Measurements from ENCODE around the gene ZNF205. TPM values are rescaled to one million over a fixed set of nuclear protein-coding genes. Genes with fewer than 3 reads are reported as not detected.

The ZNF205 gene
- total and polyA plus RNA-seq, 2 donors (not counting 1 experiment from before 2014, with no cell fraction given), result not detected

DNA sequence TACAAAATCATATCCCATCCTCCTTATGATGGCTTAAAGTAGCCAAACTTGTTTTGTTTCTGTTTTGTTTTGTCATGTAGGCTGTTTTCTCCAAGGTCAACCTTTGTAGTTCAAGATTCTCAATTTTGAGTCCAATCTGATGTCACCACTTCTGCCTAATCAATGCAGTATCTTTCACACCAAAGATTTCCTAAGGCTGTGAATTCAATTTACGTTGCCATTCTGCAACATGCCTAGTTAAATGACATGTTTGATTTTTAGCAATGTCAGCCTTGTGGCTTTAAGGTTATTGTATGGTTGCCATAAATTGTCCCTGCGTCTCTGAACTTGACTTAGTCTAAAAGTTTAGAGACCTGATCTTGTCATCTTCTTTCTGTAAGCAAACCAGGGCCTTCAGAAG, 42.8 kb downstream of the ZNF205 start:
- Mint-ChIP-seq H3K27me3 (no peaks in the 10 kb centered on the region), H3K4me3 (no peak overlapping the region), H3K27ac (peak overlapping the region; percentile 56), H3K4me1 (peaks cover 32% of the 10 kb centered on the region), H3K9me3 (ENCODE audit: insufficient read depth) (peaks cover 5% of the 10 kb centered on the region)
- intact Hi-C loops (cut with micrococcal nuclease), result loop anchor here (10.0 kb wide), 1 partner anchor 110 kb away; no protein-coding TSS in a partner anchor
- TF ChIP-seq EZH2 (IDR thresholded peaks at IDR 0.05; ENCODE audit: borderline replicate concordance, insufficient read depth, low read depth, low read length, poor library complexity, severe bottlenecking), result no peak
- TF ChIP-seq, protein P1, sequence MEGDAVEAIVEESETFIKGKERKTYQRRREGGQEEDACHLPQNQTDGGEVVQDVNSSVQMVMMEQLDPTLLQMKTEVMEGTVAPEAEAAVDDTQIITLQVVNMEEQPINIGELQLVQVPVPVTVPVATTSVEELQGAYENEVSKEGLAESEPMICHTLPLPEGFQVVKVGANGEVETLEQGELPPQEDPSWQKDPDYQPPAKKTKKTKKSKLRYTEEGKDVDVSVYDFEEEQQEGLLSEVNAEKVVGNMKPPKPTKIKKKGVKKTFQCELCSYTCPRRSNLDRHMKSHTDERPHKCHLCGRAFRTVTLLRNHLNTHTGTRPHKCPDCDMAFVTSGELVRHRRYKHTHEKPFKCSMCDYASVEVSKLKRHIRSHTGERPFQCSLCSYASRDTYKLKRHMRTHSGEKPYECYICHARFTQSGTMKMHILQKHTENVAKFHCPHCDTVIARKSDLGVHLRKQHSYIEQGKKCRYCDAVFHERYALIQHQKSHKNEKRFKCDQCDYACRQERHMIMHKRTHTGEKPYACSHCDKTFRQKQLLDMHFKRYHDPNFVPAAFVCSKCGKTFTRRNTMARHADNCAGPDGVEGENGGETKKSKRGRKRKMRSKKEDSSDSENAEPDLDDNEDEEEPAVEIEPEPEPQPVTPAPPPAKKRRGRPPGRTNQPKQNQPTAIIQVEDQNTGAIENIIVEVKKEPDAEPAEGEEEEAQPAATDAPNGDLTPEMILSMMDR (IDR thresholded peaks at IDR 0.05), result no peak
- Histone ChIP-seq H3K4me2 (replicated peaks; ENCODE audit: low read depth, low read length, poor library complexity, severe bottlenecking) (no peak overlapping the region), H3K36me3 (replicated peaks in 1 of 2; ENCODE audit: control extremely low read depth in 1 of 2, control insufficient read depth in 1 of 2, extremely low read depth in 1 of 2, insufficient read depth in 2 of 2, low read length in 1 of 2) (no peaks in the 10 kb centered on the region), H3K27me3 (replicated peaks in 1 of 4; ENCODE audit: control extremely low read depth in 1 of 4, control insufficient read depth in 3 of 4, insufficient read depth in 4 of 4, low read length in 3 of 4) (peaks cover 0 to 4% (median 1%) of the 10 kb centered on the region in 4 experiments), H3K4me1 (ENCODE audit: control insufficient read depth in 2 of 2, insufficient read depth in 2 of 2, low read length in 2 of 2) (peaks cover 28 to 49% of the 10 kb centered on the region in 2 donors), H3K27ac (ENCODE audit: low read length in 2 of 2) (no peak overlapping the region), H2AFZ (ENCODE audit: insufficient read depth, low read depth, low read length, poor library complexity, severe bottlenecking) (no peak overlapping the region), H4K20me1 (ENCODE audit: control insufficient read depth, insufficient read depth, low read length, poor library complexity, severe bottlenecking) (no peaks in the 10 kb centered on the region), H3K4me3 (ENCODE audit: control extremely low read depth in 1 of 5, extremely low read depth in 1 of 5, insufficient read depth in 1 of 5, low read depth in 2 of 5, low read length in 4 of 5) (no peak overlapping the region), H3K9ac (ENCODE audit: low read length) (no peak overlapping the region), H3K79me2 (ENCODE audit: control insufficient read depth, insufficient read depth, low read length) (no peaks in the 10 kb centered on the region), H3K9me3 (ENCODE audit: control extremely low read depth in 1 of 3, control insufficient read depth in 2 of 3, insufficient read depth in 1 of 3, low read length in 2 of 3) (peaks cover 0 to 42% (median 3%) of the 10 kb centered on the region in 3 donors)
- CTCF ChIA-PET, result interaction anchor here (0.7 to 1.0 kb wide), 2 partner anchors 13 to 287 kb away, joined by 3 read pairs; no protein-coding TSS in a partner anchor
- POLR2A ChIA-PET, result no interaction called here
- DNase-seq (no peak), ATAC-seq (ENCODE audit: low read depth) (no peak)
- 90% methylated on average over 2 of the region's 2 CpGs for WGBS (ENCODE audit: insufficient coverage)

DNA sequence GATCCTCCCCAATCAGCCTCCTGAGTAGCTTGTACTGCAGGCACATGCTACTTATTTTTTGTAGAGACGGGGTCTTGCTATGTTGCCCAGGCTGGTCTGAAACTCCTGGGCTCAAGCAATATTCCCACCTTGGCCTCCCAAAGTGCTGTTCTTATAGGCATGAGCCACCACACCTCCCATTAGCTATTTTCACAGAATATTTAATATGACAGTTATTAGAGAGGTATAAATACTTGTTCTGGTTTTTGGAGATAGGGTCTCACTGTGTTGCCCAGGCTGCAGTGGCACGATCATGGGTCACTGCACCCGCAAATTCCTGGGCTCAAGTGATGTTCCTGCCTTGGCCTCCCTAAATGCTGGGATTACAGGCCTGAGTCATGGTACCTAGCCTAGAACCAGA, 43.6 kb downstream of the ZNF205 start:
- CTCF ChIA-PET, result interaction anchor here (0.7 to 1.8 kb wide), 3 partner anchors 12 to 287 kb away, joined by 3 to 5 read pairs (median 3); no protein-coding TSS in a partner anchor
- peaks cover 25 to 46% of the 10 kb centered on the region in 2 donors for H3K4me1 ChIP-seq (ENCODE audit: control insufficient read depth in 2 of 2, insufficient read depth in 2 of 2, low read length in 2 of 2)
- WGBS (ENCODE audit: insufficient coverage), result 95% methylated on average over 3 of the region's 3 CpGs

More for the DNA sequence above, 43.6 kb downstream of the ZNF205 start:
- peaks cover 5% of the 10 kb centered on the region for H3K9me3 Mint-ChIP-seq (ENCODE audit: insufficient read depth)
- Histone ChIP-seq H2AFZ (ENCODE audit: insufficient read depth, low read depth, low read length, poor library complexity, severe bottlenecking) (no peak overlapping the region), H3K9ac (ENCODE audit: low read length) (no peak overlapping the region), H3K27me3 (replicated peaks in 1 of 4; ENCODE audit: control extremely low read depth in 1 of 4, control insufficient read depth in 3 of 4, insufficient read depth in 4 of 4, low read length in 3 of 4) (peaks cover 0 to 4% (median 1%) of the 10 kb centered on the region in 4 experiments), H3K79me2 (ENCODE audit: control insufficient read depth, insufficient read depth, low read length) (no peaks in the 10 kb centered on the region), H3K9me3 (ENCODE audit: control extremely low read depth in 1 of 3, control insufficient read depth in 2 of 3, insufficient read depth in 1 of 3, low read length in 2 of 3) (peaks cover 0 to 44% (median 3%) of the 10 kb centered on the region in 3 donors), H3K4me3 (ENCODE audit: control extremely low read depth in 1 of 5, extremely low read depth in 1 of 5, insufficient read depth in 1 of 5, low read depth in 2 of 5, low read length in 4 of 5) (no peak overlapping the region), H4K20me1 (ENCODE audit: control insufficient read depth, insufficient read depth, low read length, poor library complexity, severe bottlenecking) (no peaks in the 10 kb centered on the region), H3K4me2 (replicated peaks; ENCODE audit: low read depth, low read length, poor library complexity, severe bottlenecking) (no peak overlapping the region), H3K27ac (ENCODE audit: low read length in 2 of 2) (no peak overlapping the region), H3K36me3 (replicated peaks in 1 of 2; ENCODE audit: control extremely low read depth in 1 of 2, control insufficient read depth in 1 of 2, extremely low read depth in 1 of 2, insufficient read depth in 2 of 2, low read length in 1 of 2) (no peaks in the 10 kb centered on the region)
- no peak overlapping the region for H3K27ac Mint-ChIP-seq
- ATAC-seq (ENCODE audit: low read depth) (no peak), DNase-seq (no peak)
- intact Hi-C loops (cut with micrococcal nuclease), result loop anchor here (10.0 kb wide), 1 partner anchor 109 kb away; no protein-coding TSS in a partner anchor
- H3K4me1 Mint-ChIP-seq, result peaks cover 28% of the 10 kb centered on the region
- no peak for TF ChIP-seq EZH2 (IDR thresholded peaks at IDR 0.05; ENCODE audit: borderline replicate concordance, insufficient read depth, low read depth, low read length, poor library complexity, severe bottlenecking)
- TF ChIP-seq, protein P1 (IDR thresholded peaks at IDR 0.05), result no peak
- H3K27me3 Mint-ChIP-seq, result no peaks in the 10 kb centered on the region
- POLR2A ChIA-PET, result no interaction called here
- no peak overlapping the region for H3K4me3 Mint-ChIP-seq

Measured in B cell (primary cell).